Measurements from ENCODE around the gene PRDM16.

Gene PRDM16

GRCh38 chr1:3474016-3474415 lies 405.0 kb downstream of the PRDM16 start:
- no peak for DNase-seq

DNA sequence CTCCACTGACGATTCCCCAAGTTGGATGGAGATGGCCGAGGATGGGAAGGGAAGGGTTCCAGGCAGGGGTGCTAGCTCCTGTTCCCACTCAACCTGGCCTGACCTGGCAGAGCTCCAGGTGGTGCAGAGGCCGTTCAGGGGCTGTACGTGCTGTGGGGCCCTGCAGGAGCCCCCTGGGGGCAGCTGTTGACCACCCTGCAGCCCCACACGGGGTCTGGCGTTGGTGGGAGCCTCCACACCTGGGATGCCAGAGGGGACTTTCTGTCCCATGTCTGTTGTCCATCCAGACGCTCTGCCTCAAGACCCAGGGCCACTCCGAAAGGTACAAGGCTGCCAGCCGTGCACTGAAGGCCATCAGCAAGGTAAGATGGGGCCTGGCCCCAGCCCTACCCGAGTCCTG lies 405.4 kb downstream of the PRDM16 start:
- no peak for DNase-seq

- no peak for DNase-seq
Observed at GRCh38 chr1:3475839-3476573, 407.0 kb downstream of the PRDM16 start.

DNA sequence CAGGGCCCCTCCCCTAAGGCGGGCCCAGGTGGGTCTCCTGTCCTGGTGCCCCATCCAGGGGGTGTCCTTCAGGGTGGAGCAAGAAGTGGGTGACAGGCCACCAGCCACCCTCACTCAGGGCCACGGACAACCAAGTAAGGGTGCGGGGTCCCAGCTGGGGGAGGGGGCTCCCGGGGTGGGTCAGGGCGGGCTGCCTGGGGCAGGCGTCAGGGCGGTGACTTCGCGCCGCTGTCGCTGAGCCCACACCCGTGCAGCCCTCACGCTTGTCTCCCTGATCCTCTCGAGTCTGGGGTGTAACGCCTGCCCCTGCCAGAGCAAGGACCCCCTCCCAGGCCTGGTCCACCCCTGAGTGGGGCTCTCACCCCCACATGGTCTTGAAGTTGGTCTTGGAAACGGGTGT lies 407.7 kb downstream of the PRDM16 start:
- no peak for DNase-seq

- DNase-seq, result no peak
Observed at GRCh38 chr1:3477241-3477995, 408.4 kb downstream of the PRDM16 start.

DNA sequence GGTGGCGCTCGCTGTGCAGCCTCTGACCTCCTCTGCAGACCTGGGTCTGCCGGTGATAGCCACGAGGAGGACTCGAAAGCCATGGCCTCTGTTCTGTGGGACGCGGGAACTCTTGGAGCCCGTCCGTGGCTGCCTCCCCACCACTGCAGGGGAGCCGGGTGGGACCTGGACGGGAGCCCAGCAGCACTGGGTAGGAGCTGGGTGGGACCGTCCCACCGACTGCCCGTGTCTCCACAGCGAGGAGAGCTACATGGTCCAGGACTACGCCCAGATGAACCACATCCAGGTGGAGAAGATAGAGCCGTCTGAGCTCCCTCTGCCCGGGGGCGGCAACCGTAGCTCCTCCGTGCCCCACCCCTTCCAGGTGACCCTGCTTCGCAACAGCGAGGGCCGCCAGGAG lies 409.2 kb downstream of the PRDM16 start:
- DNase-seq, result no peak

- DNase-seq, result no peak
Observed at GRCh38 chr1:3479511-3480368, 410.7 kb downstream of the PRDM16 start.

DNA sequence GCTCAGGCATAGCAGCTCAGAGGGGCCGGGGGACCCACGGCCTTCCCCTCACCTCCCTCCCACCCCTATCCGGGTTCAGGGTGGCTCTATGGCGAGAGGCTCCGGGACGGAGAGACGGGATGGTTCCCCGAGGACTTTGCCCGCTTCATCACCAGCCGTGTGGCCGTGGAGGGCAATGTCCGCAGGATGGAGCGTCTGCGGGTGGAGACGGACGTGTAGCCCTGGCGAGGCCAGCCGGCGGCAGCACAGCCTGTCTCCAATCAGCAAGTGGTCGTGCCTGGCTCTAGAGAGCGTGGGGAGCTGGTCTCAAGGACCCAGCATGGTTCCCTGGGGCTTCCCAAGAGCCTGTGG lies 411.3 kb downstream of the PRDM16 start:
- DNase-seq, result no peak

DNA sequence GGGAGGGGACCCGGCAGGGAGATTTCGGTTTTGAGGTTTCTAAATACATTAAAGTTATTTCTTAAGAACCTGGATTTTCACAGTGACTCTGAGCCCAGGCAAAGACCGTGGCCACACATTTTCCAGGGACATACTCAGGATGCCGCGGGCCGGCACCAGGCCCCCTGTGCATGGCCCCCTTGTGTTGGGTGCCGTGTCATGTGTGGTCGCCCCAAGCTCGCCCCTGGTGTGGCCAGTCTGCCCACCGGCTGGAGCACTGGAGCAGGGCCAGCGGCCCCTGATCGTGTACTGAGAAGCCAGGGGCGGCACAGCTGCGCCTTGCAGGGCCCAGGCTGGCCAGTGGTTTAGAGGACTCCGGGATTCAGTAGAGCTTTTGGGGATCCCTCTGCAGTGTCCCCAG lies 412.0 kb downstream of the PRDM16 start:
- DNase-seq, result no peak

GRCh38 chr1:3481836-3482375 lies 412.9 kb downstream of the PRDM16 start:
- no peak for DNase-seq

- DNase-seq, result no peak
Observed at GRCh38 chr1:3482378-3482849, 413.4 kb downstream of the PRDM16 start.

- DNase-seq, result no peak
Observed at GRCh38 chr1:3483380-3483779, 414.4 kb downstream of the PRDM16 start.

DNA sequence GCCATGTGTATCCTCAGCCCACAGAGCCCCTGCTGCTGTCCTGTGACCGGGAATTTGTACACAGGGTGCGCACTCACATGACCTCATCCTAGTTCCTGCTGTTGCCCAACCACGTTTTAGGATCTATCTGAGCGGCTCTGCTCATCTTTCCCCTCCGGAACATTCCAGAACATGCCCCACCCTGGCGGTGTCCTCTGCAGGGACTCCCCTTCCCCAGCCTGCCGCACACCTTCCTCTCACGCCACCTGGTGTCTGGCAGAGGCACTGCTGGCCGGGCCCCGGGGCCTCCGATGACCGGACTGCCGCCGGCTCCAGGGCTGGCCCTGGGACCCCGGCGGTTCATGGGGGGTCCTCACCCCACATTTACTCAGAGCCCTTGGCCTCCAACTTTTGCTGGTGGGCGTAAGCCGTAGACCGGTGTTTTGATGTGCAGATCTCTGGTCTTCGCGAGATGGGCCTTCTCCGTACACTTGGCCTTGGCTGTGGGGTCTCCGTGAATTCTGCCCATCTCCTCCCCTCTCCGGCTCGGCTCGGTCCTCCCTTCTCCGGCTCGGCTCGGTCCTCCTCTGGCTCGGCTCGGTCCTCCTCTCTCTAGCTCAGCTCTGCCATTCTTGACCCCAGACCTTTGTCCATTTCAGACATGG lies 414.9 kb downstream of the PRDM16 start:
- DNase-seq, result no peak

- DNase-seq, result no peak
Observed at GRCh38 chr1:3485016-3485415, 416.0 kb downstream of the PRDM16 start.

All from SIG-M5 (cell line).